ENCODE data around the gene ADAMTS12.
A peak's percentile ranks its signal among the peaks of the same experiment; 100 is the strongest.

The ADAMTS12 gene

GRCh38 chr5:33901156-33901555 lies 9.4 kb upstream of the ADAMTS12 start:
- DNase-seq = no peak

GRCh38 chr5:33894566-33894965 lies 2.8 kb upstream of the ADAMTS12 start:
- no peak for DNase-seq

- DNase-seq = no peak
Observed at GRCh38 chr5:33892620-33893137, 889 bp upstream of the ADAMTS12 start.

- no peak for DNase-seq
Observed at GRCh38 chr5:33891446-33891787, 373 bp downstream of the ADAMTS12 start.

- DNase-seq = no peak
Observed at GRCh38 chr5:33890131-33891032, 1.4 kb downstream of the ADAMTS12 start.

- no peak for DNase-seq
Observed at GRCh38 chr5:33888587-33888986, 3.2 kb downstream of the ADAMTS12 start.

GRCh38 chr5:33887268-33887667 lies 4.5 kb downstream of the ADAMTS12 start:
- DNase-seq = no peak

GRCh38 chr5:33886283-33886682 lies 5.5 kb downstream of the ADAMTS12 start:
- no peak for DNase-seq

GRCh38 chr5:33885679-33886078 lies 6.1 kb downstream of the ADAMTS12 start:
- no peak for DNase-seq

GRCh38 chr5:33883482-33883881 lies 8.3 kb downstream of the ADAMTS12 start:
- no peak for DNase-seq

GRCh38 chr5:33880319-33880718 lies 11.5 kb downstream of the ADAMTS12 start:
- DNase-seq = no peak

- no peak for DNase-seq
Observed at GRCh38 chr5:33877449-33877848, 14.3 kb downstream of the ADAMTS12 start.

- no peak for DNase-seq
Observed at GRCh38 chr5:33867241-33867640, 24.5 kb downstream of the ADAMTS12 start.

- peak; percentile 8 for DNase-seq
Observed at GRCh38 chr5:33859177-33859576, 32.6 kb downstream of the ADAMTS12 start.

- DNase-seq = no peak
Observed at GRCh38 chr5:33857037-33857436, 34.8 kb downstream of the ADAMTS12 start.

GRCh38 chr5:33855396-33855795 lies 36.4 kb downstream of the ADAMTS12 start:
- DNase-seq = no peak

- DNase-seq = no peak
Observed at GRCh38 chr5:33854733-33855151, 37.0 kb downstream of the ADAMTS12 start.

GRCh38 chr5:33852837-33853236 lies 39.0 kb downstream of the ADAMTS12 start:
- DNase-seq = no peak

GRCh38 chr5:33852319-33852718 lies 39.5 kb downstream of the ADAMTS12 start:
- no peak for DNase-seq

GRCh38 chr5:33850100-33850594 lies 41.6 kb downstream of the ADAMTS12 start:
- DNase-seq = no peak

- no peak for DNase-seq
Observed at GRCh38 chr5:33848554-33848953, 43.2 kb downstream of the ADAMTS12 start.

- DNase-seq = no peak
Observed at GRCh38 chr5:33846851-33847250, 44.9 kb downstream of the ADAMTS12 start.

GRCh38 chr5:33843579-33843978 lies 48.2 kb downstream of the ADAMTS12 start:
- no peak for DNase-seq

- no peak for DNase-seq
Observed at GRCh38 chr5:33842456-33842855, 49.3 kb downstream of the ADAMTS12 start.

GRCh38 chr5:33841891-33842290 lies 49.9 kb downstream of the ADAMTS12 start:
- DNase-seq = no peak

Data from NCI-H510A treated with DMSO at 0.1 percent for 48 hours (cell line).